ENCODE data around the gene LRRC3C.

- TF ChIP-seq CTCF (IDR thresholded peaks at IDR 0.05; ENCODE audit: insufficient read depth, low read depth, low read length): no peak
- no peak for TF ChIP-seq EZH2 (IDR thresholded peaks at IDR 0.05; ENCODE audit: insufficient read depth, low read length)
Measured at GRCh38 chr17:39960524-39961041, 33.1 kb downstream of the LRRC3C start.
